Measurements from ENCODE around the gene SQSTM1.

SQSTM1 gene

GRCh38 chr5:179798144-179798770 is 22.4 kb upstream of the SQSTM1 start:
- no peak overlapping the region for H3K4me3 ChIP-seq (ENCODE audit: low read depth, low read length)
- DNase-seq (ENCODE audit: low read depth): no peak
- no peak for TF ChIP-seq CTCF (IDR thresholded peaks at IDR 0.05; ENCODE audit: insufficient read depth, low read depth, low read length, missing control alignments)

- no peak for DNase-seq (ENCODE audit: low read depth)
- H3K4me3 ChIP-seq (ENCODE audit: low read depth, low read length): no peak overlapping the region
- TF ChIP-seq CTCF (IDR thresholded peaks at IDR 0.05; ENCODE audit: insufficient read depth, low read depth, low read length, missing control alignments): no peak
Observed at GRCh38 chr5:179798771-179799643, 21.7 kb upstream of the SQSTM1 start.

- no peak overlapping the region for H3K4me3 ChIP-seq (ENCODE audit: low read depth, low read length)
- TF ChIP-seq CTCF (IDR thresholded peaks at IDR 0.05; ENCODE audit: insufficient read depth, low read depth, low read length, missing control alignments): no peak
- no peak for DNase-seq (ENCODE audit: low read depth)
Observed at GRCh38 chr5:179799644-179799973, 21.1 kb upstream of the SQSTM1 start.

DNA sequence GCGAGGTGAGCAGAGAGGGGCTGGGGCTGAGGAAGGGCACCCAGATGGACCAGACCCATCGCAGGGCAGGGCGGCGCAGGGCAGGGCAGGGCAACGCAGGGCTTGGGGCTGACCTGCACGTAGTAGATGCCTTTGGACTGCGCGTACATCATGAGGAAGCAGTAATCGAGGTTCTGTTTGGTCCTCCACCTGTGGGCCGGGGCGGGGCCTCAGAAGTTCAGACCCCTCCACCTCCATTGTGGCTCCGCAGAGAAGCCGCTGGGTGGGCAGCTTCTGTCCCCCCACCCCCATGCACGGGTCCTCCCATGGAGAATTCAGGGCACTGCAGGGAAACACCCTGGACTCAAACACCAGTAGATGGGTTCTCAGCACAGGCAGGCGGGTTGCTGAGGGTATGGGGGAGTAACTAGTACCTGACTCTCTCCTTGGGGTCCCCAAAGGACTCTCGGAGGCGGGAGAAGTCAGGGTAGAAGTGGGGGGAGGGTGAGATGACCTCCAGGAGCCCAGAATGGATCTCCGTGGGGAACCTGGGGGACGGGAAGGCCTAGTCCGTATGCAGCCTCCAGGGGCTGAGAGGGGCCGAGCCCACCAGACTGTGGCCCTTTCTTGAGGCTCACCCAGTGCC is 20.5 kb upstream of the SQSTM1 start:
- no peak for DNase-seq (ENCODE audit: low read depth)
- TF ChIP-seq CTCF (IDR thresholded peaks at IDR 0.05; ENCODE audit: insufficient read depth, low read depth, low read length, missing control alignments): no peak
- H3K4me3 ChIP-seq (ENCODE audit: low read depth, low read length): no peak overlapping the region

DNA sequence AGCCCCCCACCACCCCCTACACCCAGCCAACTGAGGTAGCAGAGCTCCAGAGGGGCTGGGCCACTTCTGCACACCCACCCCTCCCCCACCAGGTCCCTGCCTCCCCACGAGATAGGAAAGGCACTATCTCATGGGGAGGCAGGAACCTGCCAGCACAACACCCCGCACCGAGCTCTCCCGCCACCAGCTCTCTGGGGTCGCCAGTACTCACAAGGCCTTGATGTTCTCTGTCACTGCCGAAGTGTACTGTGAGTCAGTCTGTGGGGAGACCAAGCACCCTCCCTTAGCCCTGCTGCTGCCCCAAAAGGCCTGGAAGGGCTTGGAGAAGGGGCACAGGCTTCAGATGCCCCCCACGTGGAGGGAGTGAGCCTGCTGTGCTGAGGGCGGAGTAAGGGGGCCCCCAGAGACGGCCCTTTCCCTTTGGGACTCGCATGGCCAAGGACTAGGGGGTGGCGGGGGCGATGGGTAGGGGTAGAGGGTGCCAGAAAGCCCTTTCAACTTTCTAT is 20.0 kb upstream of the SQSTM1 start:
- no peak overlapping the region for H3K4me3 ChIP-seq (ENCODE audit: low read depth, low read length)
- no peak for DNase-seq (ENCODE audit: low read depth)
- no peak for TF ChIP-seq CTCF (IDR thresholded peaks at IDR 0.05; ENCODE audit: insufficient read depth, low read depth, low read length, missing control alignments)

DNA sequence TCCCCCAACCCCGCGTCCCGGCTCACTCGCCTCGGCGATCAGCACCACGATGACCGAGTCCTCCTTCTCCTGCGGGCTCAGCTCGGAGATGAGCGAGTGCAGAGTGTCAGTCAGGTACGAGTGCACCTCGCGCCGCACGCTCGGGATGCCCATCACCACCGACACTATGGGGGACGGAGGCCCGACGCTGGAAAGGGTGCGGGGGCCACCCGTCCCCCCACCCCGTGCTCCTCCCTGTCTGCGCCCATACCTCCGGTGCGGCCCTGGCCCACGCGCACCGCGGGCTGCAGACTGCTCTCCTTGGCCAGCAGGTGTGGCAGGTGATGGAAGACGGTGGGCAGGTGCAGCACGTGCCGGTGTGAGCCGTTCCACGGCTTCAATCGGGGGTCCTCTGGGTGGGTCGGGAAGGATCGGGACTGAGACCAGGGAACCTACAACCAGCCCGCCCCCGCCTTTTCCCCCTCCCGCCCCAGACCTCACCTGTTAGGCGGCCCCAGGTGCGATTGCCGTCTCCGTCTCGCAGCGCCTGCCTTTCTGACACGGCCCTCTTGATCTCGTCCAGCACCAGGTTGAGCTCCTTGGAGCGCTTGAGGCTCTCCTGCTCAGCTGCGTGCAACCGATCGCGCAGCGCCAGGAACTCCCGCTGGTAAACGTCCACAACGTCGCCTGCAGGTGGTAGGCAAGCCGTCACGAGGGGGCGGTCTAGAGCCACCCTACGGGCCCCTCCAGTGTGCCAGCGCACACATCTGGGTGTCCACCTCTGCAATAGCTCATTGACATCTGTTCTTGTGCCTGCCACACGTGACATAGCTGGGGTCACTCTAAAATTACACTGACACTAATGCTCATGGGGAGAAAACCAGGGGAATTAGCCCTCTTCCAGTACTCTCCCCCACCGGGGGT is 19.1 kb upstream of the SQSTM1 start:
- no peak overlapping the region for H3K4me3 ChIP-seq (ENCODE audit: low read depth, low read length)
- TF ChIP-seq CTCF (IDR thresholded peaks at IDR 0.05; ENCODE audit: insufficient read depth, low read depth, low read length, missing control alignments): peak; percentile 86
- DNase-seq (ENCODE audit: low read depth): peak; percentile 84

Measured in GM12865 (cell line).